Measurements from ENCODE around the gene SORBS2. TPM values are rescaled to one million over a fixed set of nuclear protein-coding genes. Genes with fewer than 3 reads are reported as not detected.

Gene SORBS2
- total RNA-seq, 1 experiment from 2014 or later: 0.34 TPM

- no TSS peak for BruUV-seq (replicated peaks)
- RAD21 ChIA-PET (ENCODE audit: low non-redundant PET in 1 of 2, low total read pairs in 2 of 2, uncharacterized antibody in 2 of 2, unreplicated experiment in 2 of 2): no interaction called here
- no peak overlapping the region for H3K4me2 ChIP-seq (ENCODE audit: low read length)
- no peak overlapping the region for H2AFZ ChIP-seq (ENCODE audit: low read depth, low read length, poor library complexity, severe bottlenecking)
- H3K27ac ChIP-seq (ENCODE audit: low read depth, low read length): no peak overlapping the region
- H3K9ac ChIP-seq (ENCODE audit: low read length): no peak overlapping the region
- POLR2A ChIA-PET: no interaction called here
- no peak for ATAC-seq
- no peaks in the 10 kb centered on the region for H3K4me1 ChIP-seq (ENCODE audit: control insufficient read depth in 1 of 2, insufficient read depth in 2 of 2, low read length in 2 of 2)
- no peaks in the 10 kb centered on the region for H4K20me1 ChIP-seq (ENCODE audit: insufficient read depth)
- CTCF ChIA-PET: no interaction called here
- H3K79me2 ChIP-seq (ENCODE audit: insufficient read depth, low read length): no peaks in the 10 kb centered on the region
- H3K9me3 ChIP-seq (ENCODE audit: control insufficient read depth in 1 of 2, insufficient read depth in 1 of 2, low read depth in 1 of 2, low read length in 2 of 2): no peaks in the 10 kb centered on the region
- intact Hi-C loops (cut with micrococcal nuclease): no loop called here
- no peaks in the 10 kb centered on the region for H3K36me3 ChIP-seq (ENCODE audit: control insufficient read depth in 1 of 2, insufficient read depth in 2 of 2, low read length in 2 of 2)
- H3K4me3 ChIP-seq (replicated peaks in 1 of 2; ENCODE audit: low read depth in 1 of 2, low read length in 2 of 2): no peak overlapping the region
- TF ChIP-seq CTCF (IDR thresholded peaks at IDR 0.05 in 2 of 3, conservative IDR thresholded peaks at IDR 0.05 in 1 of 3; ENCODE audit: borderline replicate concordance in 1 of 3, insufficient read depth in 1 of 3, low read depth in 2 of 3, low read length in 2 of 3): no peak
- TF ChIP-seq ELF1 (IDR thresholded peaks at IDR 0.05; ENCODE audit: borderline replicate concordance, low read depth): no peak
- no peaks in the 10 kb centered on the region for H3K9me2 ChIP-seq (ENCODE audit: insufficient read depth)
- no peaks in the 10 kb centered on the region for H3K27me3 ChIP-seq (ENCODE audit: insufficient read depth, low read length)
- no peak for DNase-seq (ENCODE audit: low read depth, low spot score)
Measured at GRCh38 chr4:185723631-185724260, 88.2 kb downstream of the SORBS2 start.

- no peaks in the 10 kb centered on the region for H3K9me3 ChIP-seq (ENCODE audit: control insufficient read depth in 1 of 2, insufficient read depth in 1 of 2, low read depth in 1 of 2, low read length in 2 of 2)
- RAD21 ChIA-PET (ENCODE audit: low non-redundant PET in 1 of 2, low total read pairs in 2 of 2, uncharacterized antibody in 2 of 2, unreplicated experiment in 2 of 2): no interaction called here
- DNase-seq (ENCODE audit: low read depth, low spot score) (no peak), ATAC-seq (no peak)
- no peak overlapping the region for H3K4me2 ChIP-seq (ENCODE audit: low read length)
- H3K9ac ChIP-seq (ENCODE audit: low read length): no peak overlapping the region
- CTCF ChIA-PET: no interaction called here
- no peak overlapping the region for H3K27ac ChIP-seq (ENCODE audit: low read depth, low read length)
- H3K79me2 ChIP-seq (ENCODE audit: insufficient read depth, low read length): no peaks in the 10 kb centered on the region
- no peaks in the 10 kb centered on the region for H3K36me3 ChIP-seq (ENCODE audit: control insufficient read depth in 1 of 2, insufficient read depth in 2 of 2, low read length in 2 of 2)
- H3K4me1 ChIP-seq (ENCODE audit: control insufficient read depth in 1 of 2, insufficient read depth in 2 of 2, low read length in 2 of 2): no peaks in the 10 kb centered on the region
- no TSS peak for BruUV-seq (replicated peaks)
- no peaks in the 10 kb centered on the region for H4K20me1 ChIP-seq (ENCODE audit: insufficient read depth)
- no peaks in the 10 kb centered on the region for H3K27me3 ChIP-seq (ENCODE audit: insufficient read depth, low read length)
- no peak overlapping the region for H3K4me3 ChIP-seq (replicated peaks in 1 of 2; ENCODE audit: low read depth in 1 of 2, low read length in 2 of 2)
- POLR2A ChIA-PET: no interaction called here
- H3K9me2 ChIP-seq (ENCODE audit: insufficient read depth): no peaks in the 10 kb centered on the region
- no peak overlapping the region for H2AFZ ChIP-seq (ENCODE audit: low read depth, low read length, poor library complexity, severe bottlenecking)
- intact Hi-C loops (cut with micrococcal nuclease): no loop called here
- no peak for TF ChIP-seq SRF (IDR thresholded peaks at IDR 0.05; ENCODE audit: low read depth)
- no peak for TF ChIP-seq YY1 (IDR thresholded peaks at IDR 0.05; ENCODE audit: extremely low read depth, insufficient replicate concordance, low read depth, low read length)
- no peak for TF ChIP-seq EGR1 (IDR thresholded peaks at IDR 0.05; ENCODE audit: low read depth)
- TF ChIP-seq RAD21 (IDR thresholded peaks at IDR 0.05; ENCODE audit: low read depth): no peak
- TF ChIP-seq CTCF (IDR thresholded peaks at IDR 0.05 in 2 of 3, conservative IDR thresholded peaks at IDR 0.05 in 1 of 3; ENCODE audit: borderline replicate concordance in 1 of 3, insufficient read depth in 1 of 3, low read depth in 2 of 3, low read length in 2 of 3): no peak
- no peak for TF ChIP-seq ZNF274 (IDR thresholded peaks at IDR 0.05; ENCODE audit: low read depth, low read length)
- no peak for TF ChIP-seq JUND (IDR thresholded peaks at IDR 0.05)
- TF ChIP-seq ATF3 (IDR thresholded peaks at IDR 0.05): no peak
- no peak for TF ChIP-seq REST (IDR thresholded peaks at IDR 0.05; ENCODE audit: low read depth)
- TF ChIP-seq SIN3A (IDR thresholded peaks at IDR 0.05; ENCODE audit: low read depth): no peak
- TF ChIP-seq ZFX (IDR thresholded peaks at IDR 0.05): no peak
- TF ChIP-seq POLR2A (IDR thresholded peaks at IDR 0.05; ENCODE audit: borderline replicate concordance, extremely low read depth, insufficient read depth, insufficient read length): no peak
Measured at GRCh38 chr4:185722029-185722316, 90.0 kb downstream of the SORBS2 start.
